Renal cortex interstitium (tissue), 11 donors: ENCODE data around the gene TULP1. TPM values are rescaled to one million over a fixed set of nuclear protein-coding genes. Genes with fewer than 3 reads are reported as not detected.

Experiments used
- DNase-seq, 11 donors: peaks; one replicate each; pipeline ENCODE4 v3.0.0-alpha.2; 2013; ENCODE audit warnings: low read depth in 9 of 11, low spot score in 4 of 11; ENCODE audit errors: extremely low read depth in 1 of 11
- polyA plus RNA-seq, 3 donors: library from polyadenylated mRNA; unstranded; fragments of 120-200 nt; gene quantifications; one replicate each; pipeline ENCODE4 v1.2.1, GENCODE V29; 2013; ENCODE audit not compliant: insufficient read length in 3 of 3

The TULP1 gene
- polyA plus RNA-seq, 3 donors, result 1.6 to 3.7 (median 3.1) TPM

- no peak for DNase-seq
Measured at GRCh38 chr6:35451354-35452182, 61.1 kb downstream of the TULP1 start.

GRCh38 chr6:35449287-35449881 lies 63.3 kb downstream of the TULP1 start:
- peak in 4 of 11 donors; percentile 41 to 74 (median 50) for DNase-seq

- DNase-seq, result no peak
Measured at GRCh38 chr6:35448191-35448590, 64.5 kb downstream of the TULP1 start.

Other genes starting within 250 kb of the TULP1 start
- gene DEF6, start 215.1 kb downstream of the TULP1 start, polyA plus RNA-seq, result 1 to 10 TPM; 3.9 to 5.2 (median 4.8) TPM
- gene PPARD, start 170.3 kb downstream of the TULP1 start, polyA plus RNA-seq, result 10 to 100 TPM; 20.1 to 32.3 (median 23.9) TPM
- gene FANCE, start 60.6 kb downstream of the TULP1 start, polyA plus RNA-seq, result 1 to 10 TPM; 9.1 to 9.8 (median 9.5) TPM
- 1,000 to 10,000 TPM; 1,816 to 2,096 (median 2,074) TPM for gene RPL10A, start 44.5 kb downstream of the TULP1 start, polyA plus RNA-seq
- gene TEAD3, start 15.8 kb downstream of the TULP1 start, polyA plus RNA-seq, result 10 to 100 TPM; 39.5 to 54.5 (median 50.2) TPM
- 10 to 100 TPM; 18.5 to 31.4 (median 29.8) TPM for gene FKBP5, start 176.0 kb upstream of the TULP1 start, polyA plus RNA-seq
- 1 to 10 TPM in 2 of 3 donors, under 1 TPM in 1; 0.87 to 1.7 (median 1.3) TPM for gene ARMC12, start 224.1 kb upstream of the TULP1 start, polyA plus RNA-seq